ENCODE results near the gene APOO.

Gene APOO

GRCh38 chrX:23907498-23908218, at the start of gene APOO, which contains the start of gene CXorf58:
Gene APOO (minus strand): TSS chrX:23907938. CDS start chrX:23907702, 236 bp downstream.
Gene CXorf58 (plus strand): TSS chrX:23908006. CDS start chrX:23910303, 2,297 bp downstream.
- peak; percentile 88 for DNase-seq

- no peak for DNase-seq
These were observed 46.7 kb upstream of the APOO start for GRCh38 chrX:23954396-23954795.

GRCh38 chrX:23953908-23954269, 46.2 kb upstream of the APOO start:
- no peak for DNase-seq

GRCh38 chrX:23952984-23953907, 45.5 kb upstream of the APOO start:
- DNase-seq, result peak; percentile 33

GRCh38 chrX:23952391-23952790, 44.7 kb upstream of the APOO start:
- DNase-seq, result no peak

- no peak for DNase-seq
These were observed 37.5 kb upstream of the APOO start for GRCh38 chrX:23945206-23945605.

- DNase-seq, result no peak
These were observed 36.5 kb upstream of the APOO start for GRCh38 chrX:23944234-23944633.

- no peak for DNase-seq
These were observed 31.5 kb upstream of the APOO start for GRCh38 chrX:23939203-23939602.

GRCh38 chrX:23938690-23939089, 31.0 kb upstream of the APOO start:
- no peak for DNase-seq

GRCh38 chrX:23937100-23937499, 29.4 kb upstream of the APOO start:
- no peak for DNase-seq

GRCh38 chrX:23936180-23936579, 28.4 kb upstream of the APOO start:
- no peak for DNase-seq

GRCh38 chrX:23935106-23935505, 27.4 kb upstream of the APOO start:
- no peak for DNase-seq

- no peak for DNase-seq
These were observed 24.3 kb upstream of the APOO start for GRCh38 chrX:23932046-23932445.

GRCh38 chrX:23930894-23931604, 23.3 kb upstream of the APOO start:
- no peak for DNase-seq

- no peak for DNase-seq
These were observed 18.3 kb upstream of the APOO start for GRCh38 chrX:23926015-23926414.

- no peak for DNase-seq
These were observed 12.1 kb upstream of the APOO start for GRCh38 chrX:23919706-23920320.

- DNase-seq, result no peak
These were observed 11.4 kb upstream of the APOO start for GRCh38 chrX:23919148-23919547.

- no peak for DNase-seq
These were observed 3.5 kb upstream of the APOO start for GRCh38 chrX:23911126-23911835.

- DNase-seq, result no peak
These were observed 674 bp upstream of the APOO start for GRCh38 chrX:23908219-23909004.

GRCh38 chrX:23907111-23907497, 634 bp downstream of the APOO start:
- DNase-seq, result no peak

- no peak for DNase-seq
These were observed 3.6 kb downstream of the APOO start for GRCh38 chrX:23904096-23904495.
